HepG2 (cell line): ENCODE results near the gene SMYD5. TPM values are rescaled to one million over a fixed set of nuclear protein-coding genes. Genes with fewer than 3 reads are reported as not detected.

Source experiments
- CHCHD3 ChIP-seq: sonication (generic); formaldehyde crosslinking; IDR thresholded peaks from 2 replicates; pipeline ENCODE4 v1.8.0; 2022; ENCODE audit warnings: mild to moderate bottlenecking, missing genetic modification reagents, moderate library complexity
- CREM ChIP-seq, 2 experiments: sonication (generic) in 1 of 2; formaldehyde crosslinking in 1 of 2; IDR thresholded peaks; 2 replicates each; pipeline versions ENCODE4 v1.4.0 to v1.6.1; 2016 to 2020; ENCODE audit warnings: antibody characterized with exemption in 1 of 2, mild to moderate bottlenecking in 1 of 2, missing genetic modification reagents in 1 of 2
- KDM3A ChIP-seq: IDR thresholded peaks from 2 replicates; pipeline ENCODE4 v1.6.1; 2018; ENCODE audit warnings: low read depth, missing compliant biosample characterization
- KLF15 ChIP-seq: sonication (generic); formaldehyde crosslinking; IDR thresholded peaks from 2 replicates; pipeline ENCODE4 v1.8.1; 2023; ENCODE audit warnings: borderline replicate concordance, mild to moderate bottlenecking, inconsistent platforms, missing genetic modification reagents, mixed read lengths
- KLF9 ChIP-seq: IDR thresholded peaks from 2 replicates; pipeline ENCODE4 v1.6.1; 2016; ENCODE audit warnings: low read depth
- MAF1 ChIP-seq: sonication (generic); formaldehyde crosslinking; IDR thresholded peaks from 2 replicates; pipeline ENCODE4 v1.5.0; 2020; ENCODE audit warnings: missing genetic modification reagents, borderline replicate concordance
- MED1 ChIP-seq: sonication (generic); formaldehyde crosslinking; IDR thresholded peaks from 2 replicates; pipeline ENCODE4 v1.4.0; 2020; ENCODE audit warnings: missing genetic modification reagents
- NCOA5 ChIP-seq: sonication (generic); formaldehyde crosslinking; IDR thresholded peaks from 2 replicates; pipeline ENCODE4 v1.4.0; 2020; ENCODE audit warnings: missing genetic modification reagents
- NFATC3 ChIP-seq: sonication (generic); formaldehyde crosslinking; IDR thresholded peaks from 2 replicates; pipeline ENCODE4 v1.5.1; 2020; ENCODE audit warnings: mild to moderate bottlenecking, missing genetic modification reagents
- PHF5A ChIP-seq: IDR thresholded peaks from one replicate; pipeline ENCODE4 v1.6.1; 2018; ENCODE audit warnings: low read depth, missing genetic modification reagents; ENCODE audit not compliant: unreplicated experiment
- TFDP1 ChIP-seq: IDR thresholded peaks from 2 replicates; pipeline ENCODE4 v1.6.1; 2016; ENCODE audit warnings: missing compliant biosample characterization, missing genetic modification reagents, borderline replicate concordance
- TRAFD1 ChIP-seq: sonication (generic); formaldehyde crosslinking; IDR thresholded peaks from 2 replicates; pipeline ENCODE4 v1.5.1; 2020; ENCODE audit warnings: missing genetic modification reagents, mild to moderate bottlenecking, borderline replicate concordance
- ZBTB49 ChIP-seq: sonication (generic); formaldehyde crosslinking; IDR thresholded peaks from 2 replicates; pipeline ENCODE4 v1.4.0; 2020; ENCODE audit warnings: missing genetic modification reagents, borderline replicate concordance
- ZNF10 ChIP-seq: sonication (generic); formaldehyde crosslinking; IDR thresholded peaks from 2 replicates; pipeline ENCODE4 v1.4.0; 2020; ENCODE audit warnings: mild to moderate bottlenecking, low read depth, missing genetic modification reagents, borderline replicate concordance
- ZNF296 ChIP-seq: sonication (generic); formaldehyde crosslinking; conservative IDR thresholded peaks from 2 replicates; pipeline ENCODE4 v1.5.0; 2020; ENCODE audit warnings: mild to moderate bottlenecking, missing genetic modification reagents
- ZNF512 ChIP-seq: sonication (generic); formaldehyde crosslinking; IDR thresholded peaks from 2 replicates; pipeline ENCODE4 v1.4.0; 2020; ENCODE audit warnings: mild to moderate bottlenecking, missing genetic modification reagents
- ZNF629 ChIP-seq: sonication (generic); formaldehyde crosslinking; conservative IDR thresholded peaks from 2 replicates; pipeline ENCODE4 v1.5.0; 2020; ENCODE audit warnings: missing genetic modification reagents
- polyA plus RNA-seq, 8 experiments: library from polyadenylated mRNA; depleted of rRNA in 3 of 8; stranded (reverse) in 7 of 8; unstranded in 1 of 8; fragments of >200 nt; fragmentation: Illumina TruSeq in 4 of 8; extraction: Trizol in 4 of 8; gene quantifications; 2 replicates each; pipeline versions ENCODE4 v1.2.1 to v1.2.3, GENCODE V29; 2011 to 2016; ENCODE audit warnings: low read depth in 4 of 8, missing spikeins in 1 of 8, mixed read lengths in 1 of 8; ENCODE audit not compliant: insufficient read depth in 1 of 8
- total RNA-seq, 5 experiments: library from RNA; depleted of rRNA; stranded (reverse); fragments of >200 nt; fragmentation: Illumina TruSeq; extraction: Trizol; gene quantifications; 2 replicates each; pipeline ENCODE4 v1.2.3, GENCODE V29; 2016; ENCODE audit warnings: low read depth in 1 of 5
- TF ChIP-seq, protein P1 (sequence below): sonication (generic); formaldehyde crosslinking; IDR thresholded peaks from 2 replicates; pipeline ENCODE4 v1.5.1; 2020; ENCODE audit warnings: mild to moderate bottlenecking, missing genetic modification reagents, moderate library complexity
- TF ChIP-seq, protein P2 (sequence below): sonication (generic); formaldehyde crosslinking; IDR thresholded peaks from 2 replicates; pipeline ENCODE4 v1.4.0; 2020; ENCODE audit warnings: missing genetic modification reagents

The SMYD5 gene
- total and polyA plus RNA-seq, 2 of the 13 experiments (the other 11 are each of a cell fraction or from before 2014, with no cell fraction given): 55.8 to 70.4 TPM

DNA sequence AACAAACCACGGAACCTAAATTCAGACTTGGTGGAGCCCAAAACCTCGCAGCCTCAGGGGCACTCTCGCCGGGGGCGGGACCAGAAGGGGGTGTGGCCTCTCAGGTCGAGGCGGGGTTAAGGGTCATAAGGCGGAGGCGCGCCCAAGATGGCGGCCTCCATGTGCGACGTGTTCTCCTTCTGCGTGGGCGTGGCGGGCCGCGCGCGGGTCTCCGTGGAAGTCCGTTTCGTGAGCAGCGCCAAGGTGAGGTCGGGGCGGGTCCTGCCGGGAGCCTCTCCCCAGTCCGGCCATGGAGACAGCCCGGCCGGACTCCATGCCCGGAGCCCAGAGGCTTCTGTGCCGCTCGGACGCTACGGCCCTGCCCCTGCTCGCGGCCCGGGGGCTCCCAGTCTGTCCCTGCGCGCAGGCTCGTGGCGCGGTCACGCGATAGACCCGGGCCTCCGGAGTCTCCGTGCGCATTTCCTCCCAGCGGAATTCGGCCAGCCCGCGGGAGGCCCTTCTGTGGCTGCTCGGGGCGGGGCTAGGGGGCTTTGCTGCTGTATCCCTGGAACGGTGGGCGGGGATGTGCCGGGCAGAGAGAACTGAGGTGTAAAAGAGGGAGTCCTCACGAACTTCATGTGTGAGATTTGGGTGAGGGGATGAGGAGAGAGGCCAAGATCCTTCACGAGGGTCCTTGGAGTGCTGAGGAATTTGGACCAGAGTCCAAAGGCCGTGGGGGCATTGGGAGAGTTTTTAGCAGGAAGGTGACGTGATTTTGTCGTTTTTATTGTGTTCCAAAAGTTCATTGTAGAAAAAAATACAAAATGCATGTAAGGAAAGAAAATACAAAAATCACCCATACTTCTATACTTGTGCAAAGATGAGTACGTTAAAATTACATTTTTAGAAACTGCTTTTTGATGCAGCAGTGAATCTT, at the start of gene SMYD5 (continued):
- TF ChIP-seq, protein P1, sequence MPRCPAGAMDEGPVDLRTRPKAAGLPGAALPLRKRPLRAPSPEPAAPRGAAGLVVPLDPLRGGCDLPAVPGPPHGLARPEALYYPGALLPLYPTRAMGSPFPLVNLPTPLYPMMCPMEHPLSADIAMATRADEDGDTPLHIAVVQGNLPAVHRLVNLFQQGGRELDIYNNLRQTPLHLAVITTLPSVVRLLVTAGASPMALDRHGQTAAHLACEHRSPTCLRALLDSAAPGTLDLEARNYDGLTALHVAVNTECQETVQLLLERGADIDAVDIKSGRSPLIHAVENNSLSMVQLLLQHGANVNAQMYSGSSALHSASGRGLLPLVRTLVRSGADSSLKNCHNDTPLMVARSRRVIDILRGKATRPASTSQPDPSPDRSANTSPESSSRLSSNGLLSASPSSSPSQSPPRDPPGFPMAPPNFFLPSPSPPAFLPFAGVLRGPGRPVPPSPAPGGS (CRISPR knock-in tag): peak; percentile 72; the same call in 1 of the 2 replicates
- TF ChIP-seq CHCHD3 (CRISPR knock-in tag) (peak; percentile 82), KDM3A (CRISPR knock-in tag) (0 out of 2 replicates have a peak, but pooled peaks have one; percentile 62), KLF15 (CRISPR knock-in tag) (peak; percentile 56; the same call in 1 of the 2 replicates), TRAFD1 (CRISPR knock-in tag) (no peak), TFDP1 (CRISPR knock-in tag) (no peak), ZNF296 (no peak), NFATC3 (CRISPR knock-in tag) (0 out of 2 replicates have a peak, but pooled peaks have one; percentile 70), KLF9 (CRISPR knock-in tag) (peak; percentile 96), ZNF10 (CRISPR knock-in tag) (no peak), ZNF512 (CRISPR knock-in tag) (no peak), CREM (IDR thresholded peaks at IDR 0.05) (no peak), CREM (CRISPR knock-in tag; IDR thresholded peaks at IDR 0.05) (no peak), ZNF629 (CRISPR knock-in tag) (no peak), NCOA5 (CRISPR knock-in tag) (no peak), MAF1 (CRISPR knock-in tag) (peak; percentile 33; the same call in 1 of the 2 replicates), PHF5A (CRISPR knock-in tag) (no peak), ZBTB49 (no peak), MED1 (no peak; the same call in 1 of the 2 replicates)
- TF ChIP-seq, protein P2, sequence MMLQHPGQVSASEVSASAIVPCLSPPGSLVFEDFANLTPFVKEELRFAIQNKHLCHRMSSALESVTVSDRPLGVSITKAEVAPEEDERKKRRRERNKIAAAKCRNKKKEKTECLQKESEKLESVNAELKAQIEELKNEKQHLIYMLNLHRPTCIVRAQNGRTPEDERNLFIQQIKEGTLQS (CRISPR knock-in tag): no peak
